HFFc6 (cell line): ENCODE data around the gene SEMG1. TPM values are rescaled to one million over a fixed set of nuclear protein-coding genes. Genes with fewer than 3 reads are reported as not detected.

Experiments used
- DNase-seq: peaks from one replicate; pipeline ENCODE4 v3.0.0-alpha.2; 2018
- H3K27ac Mint-ChIP-seq: 2 replicates; pipeline ENCODE4 v1.8.0; 2020; ENCODE audit warnings: mild to moderate bottlenecking, mixed read lengths
- H3K27me3 Mint-ChIP-seq: 2 replicates; pipeline ENCODE4 v1.8.0; 2021; ENCODE audit warnings: mild to moderate bottlenecking, moderate library complexity, mixed read lengths; ENCODE audit not compliant: insufficient read depth
- H3K36me3 Mint-ChIP-seq: 2 replicates; pipeline ENCODE4 v1.8.0; 2021; ENCODE audit warnings: low read depth, mixed read lengths
- H3K4me1 Mint-ChIP-seq: 2 replicates; pipeline ENCODE4 v1.8.0; 2020; ENCODE audit warnings: low read depth, mixed read lengths
- H3K4me3 Mint-ChIP-seq: 2 replicates; pipeline ENCODE4 v1.8.0; 2020; ENCODE audit warnings: mild to moderate bottlenecking, moderate library complexity, mixed read lengths
- H3K9me3 Mint-ChIP-seq: 2 replicates; pipeline ENCODE4 v1.8.0; 2020; ENCODE audit warnings: mild to moderate bottlenecking, mixed read lengths
- total RNA-seq, 6 experiments: library from RNA; stranded (reverse); fragmentation: NEBNext Ultra II Directional; extraction: Animal tissue kit (Norgen Biotek cat#: 25700); gene quantifications; 2 replicates in 1 of 6; 3 replicates in 5 of 6; pipeline ENCODE4 v1.2.3, GENCODE V29; 2021
- TF ChIP-seq, protein P1 (sequence below): fragments of 200-600 bp; sonication (generic); IDR thresholded peaks from 2 replicates; pipeline ENCODE4 v1.5.0; 2021; ENCODE audit warnings: antibody characterized with exemption, mild to moderate bottlenecking

Gene SEMG1
- total RNA-seq, 6 experiments from 2014 or later: not detected

DNA sequence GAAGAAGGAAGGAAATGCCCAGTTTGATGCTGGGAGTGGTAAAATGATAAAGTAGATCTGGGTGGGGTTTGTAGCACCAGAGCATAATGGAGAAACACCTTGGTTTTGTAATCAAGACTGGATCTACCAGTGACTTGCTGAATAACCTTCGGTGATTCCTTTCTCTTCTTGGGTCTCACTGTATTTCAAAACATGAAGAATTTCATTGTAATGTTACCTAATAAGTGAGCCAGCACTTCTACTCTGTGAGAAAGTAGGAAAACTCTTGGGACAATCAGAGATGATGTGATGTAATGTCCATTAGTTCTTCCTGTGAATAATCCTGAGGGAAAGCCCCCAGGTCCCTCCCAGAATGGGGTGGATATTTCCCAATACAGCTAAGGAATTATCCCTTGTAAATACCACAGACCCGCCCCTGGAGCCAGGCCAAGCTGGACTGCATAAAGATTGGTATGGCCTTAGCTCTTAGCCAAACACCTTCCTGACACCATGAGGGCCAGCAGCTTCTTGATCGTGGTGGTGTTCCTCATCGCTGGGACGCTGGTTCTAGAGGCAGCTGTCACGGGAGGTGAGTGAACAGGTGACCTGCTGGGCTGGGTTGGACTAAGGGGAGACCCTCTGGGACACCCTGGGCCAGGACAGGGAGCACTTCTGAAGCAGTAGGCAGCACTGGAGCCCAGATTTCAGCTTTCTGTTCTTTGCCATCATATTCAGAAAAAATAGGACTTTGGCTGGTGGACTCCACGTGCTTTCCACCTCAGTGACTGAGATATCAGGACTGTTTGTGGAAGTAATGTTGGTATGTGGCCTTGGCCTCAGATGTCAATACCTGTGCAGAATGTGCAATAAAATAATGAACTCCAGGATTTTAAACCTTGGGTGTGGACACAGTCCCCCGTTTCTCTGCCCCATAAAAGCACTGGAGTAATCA lies 32.1 kb upstream of the SEMG1 start, which contains the start of gene PI3:
TSS of gene PI3 (plus strand) at position 469 of the 931 bp plus-strand sequence. CDS start at position 490, 21 bp downstream.
- Mint-ChIP-seq H3K9me3 (no peaks in the 10 kb centered on the region), H3K4me3 (no peak within 1 kb of the TSS), H3K36me3 (no peaks in the 10 kb centered on the region), H3K27me3 (peaks cover 9% of the 10 kb centered on the region), H3K27ac (no peak within 1 kb of the TSS), H3K4me1 (no peaks in the 10 kb centered on the region)
- DNase-seq: no peak
- TF ChIP-seq, protein P1, sequence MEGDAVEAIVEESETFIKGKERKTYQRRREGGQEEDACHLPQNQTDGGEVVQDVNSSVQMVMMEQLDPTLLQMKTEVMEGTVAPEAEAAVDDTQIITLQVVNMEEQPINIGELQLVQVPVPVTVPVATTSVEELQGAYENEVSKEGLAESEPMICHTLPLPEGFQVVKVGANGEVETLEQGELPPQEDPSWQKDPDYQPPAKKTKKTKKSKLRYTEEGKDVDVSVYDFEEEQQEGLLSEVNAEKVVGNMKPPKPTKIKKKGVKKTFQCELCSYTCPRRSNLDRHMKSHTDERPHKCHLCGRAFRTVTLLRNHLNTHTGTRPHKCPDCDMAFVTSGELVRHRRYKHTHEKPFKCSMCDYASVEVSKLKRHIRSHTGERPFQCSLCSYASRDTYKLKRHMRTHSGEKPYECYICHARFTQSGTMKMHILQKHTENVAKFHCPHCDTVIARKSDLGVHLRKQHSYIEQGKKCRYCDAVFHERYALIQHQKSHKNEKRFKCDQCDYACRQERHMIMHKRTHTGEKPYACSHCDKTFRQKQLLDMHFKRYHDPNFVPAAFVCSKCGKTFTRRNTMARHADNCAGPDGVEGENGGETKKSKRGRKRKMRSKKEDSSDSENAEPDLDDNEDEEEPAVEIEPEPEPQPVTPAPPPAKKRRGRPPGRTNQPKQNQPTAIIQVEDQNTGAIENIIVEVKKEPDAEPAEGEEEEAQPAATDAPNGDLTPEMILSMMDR: no peak

- H3K4me1 Mint-ChIP-seq: peaks cover 2% of the 10 kb centered on the region; the same call in 1 of the 2 replicates
Observed at GRCh38 chr20:45176526-45177267, 30.1 kb upstream of the SEMG1 start.

GRCh38 chr20:45179166-45179565 lies 27.7 kb upstream of the SEMG1 start:
- H3K36me3 Mint-ChIP-seq: no peaks in the 10 kb centered on the region
- peaks cover 8% of the 10 kb centered on the region; the same call in 1 of the 2 replicates for H3K4me1 Mint-ChIP-seq
- H3K27me3 Mint-ChIP-seq: peaks cover 17% of the 10 kb centered on the region
- no peak for DNase-seq
- no peak overlapping the region for H3K4me3 Mint-ChIP-seq
- TF ChIP-seq, protein P1: no peak
- no peaks in the 10 kb centered on the region for H3K9me3 Mint-ChIP-seq
- H3K27ac Mint-ChIP-seq: no peak overlapping the region

More at GRCh38 chr20:45176526-45177267, 30.1 kb upstream of the SEMG1 start:
- Mint-ChIP-seq H3K36me3 (no peaks in the 10 kb centered on the region), H3K9me3 (no peaks in the 10 kb centered on the region), H3K27me3 (peaks cover 14% of the 10 kb centered on the region), H3K27ac (no peak overlapping the region), H3K4me3 (no peak overlapping the region)
- TF ChIP-seq, protein P1: no peak
- DNase-seq: no peak

- TF ChIP-seq, protein P1: no peak
- no peaks in the 10 kb centered on the region for H3K9me3 Mint-ChIP-seq
- H3K4me1 Mint-ChIP-seq: peaks cover 8% of the 10 kb centered on the region; the same call in 1 of the 2 replicates
- no peak overlapping the region for H3K4me3 Mint-ChIP-seq
- no peak overlapping the region for H3K27ac Mint-ChIP-seq
- H3K36me3 Mint-ChIP-seq: no peaks in the 10 kb centered on the region
- peaks cover 18% of the 10 kb centered on the region for H3K27me3 Mint-ChIP-seq
- DNase-seq: no peak
Observed at GRCh38 chr20:45181639-45182038, 25.2 kb upstream of the SEMG1 start.

DNA sequence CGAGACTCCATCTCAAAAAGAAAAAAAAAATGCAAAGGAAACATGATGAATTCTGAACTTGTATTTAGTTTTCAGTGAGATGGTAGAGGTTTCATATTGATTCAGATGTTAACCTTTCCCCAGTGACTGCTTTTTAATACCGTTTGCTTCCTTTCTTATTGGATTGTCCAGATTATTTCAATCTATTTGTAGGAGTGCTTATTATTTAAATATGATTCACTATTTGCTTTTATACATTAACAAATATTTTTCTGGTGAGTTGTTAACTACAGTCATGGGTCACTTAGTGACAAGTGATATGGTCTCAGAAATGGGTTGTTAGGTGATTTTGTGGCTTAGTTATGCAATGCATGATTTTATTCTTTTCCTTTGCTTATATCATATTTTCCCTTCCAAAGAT lies 23.7 kb upstream of the SEMG1 start:
- Mint-ChIP-seq H3K4me1 (peaks cover 8% of the 10 kb centered on the region; the same call in 1 of the 2 replicates), H3K27ac (no peak overlapping the region), H3K36me3 (no peaks in the 10 kb centered on the region), H3K9me3 (no peaks in the 10 kb centered on the region), H3K27me3 (peaks cover 18% of the 10 kb centered on the region), H3K4me3 (no peak overlapping the region)
- DNase-seq: no peak
- TF ChIP-seq, protein P1: no peak
